CD14-positive monocyte (primary cell): ENCODE data around the gene HMGN2. TPM values are rescaled to one million over a fixed set of nuclear protein-coding genes. Genes with fewer than 3 reads are reported as not detected.
A peak's percentile ranks its signal among the peaks of the same experiment; 100 is the strongest.

ENCODE experiments used
- DNase-seq, 3 donors: peaks; one replicate each; pipeline ENCODE4 v3.0.0-alpha.2; 2011 to 2022
- H2AFZ ChIP-seq: 2 replicates; pipeline ENCODE4 v1.6.0; 2012; ENCODE audit warnings: mild to moderate bottlenecking, low read depth, low read length, inconsistent platforms; ENCODE audit not compliant: insufficient read depth, poor library complexity, severe bottlenecking
- H3K27ac ChIP-seq, 2 donors: 1 replicate in 1 of 2; 2 replicates in 1 of 2; pipeline ENCODE4 v1.5.1; 2012 to 2013; ENCODE audit warnings: low read length in 2 of 2, control low read depth in 1 of 2, inconsistent platforms in 1 of 2, low read depth in 1 of 2, mild to moderate bottlenecking in 1 of 2
- H3K27me3 ChIP-seq, 2 donors: one replicate each; pipeline versions ENCODE4 v1.6.0 to v1.6.1; 2011 to 2013; ENCODE audit warnings: low read length in 2 of 2; ENCODE audit not compliant: control insufficient read depth in 2 of 2, insufficient read depth in 2 of 2
- H3K36me3 ChIP-seq, 2 donors: replicated peaks in 1 of 2; 1 replicate in 1 of 2; 2 replicates in 1 of 2; pipeline versions ENCODE4 v1.5.1 to v1.6.1; 2012 to 2013; ENCODE audit warnings: low read length in 2 of 2, control low read depth in 1 of 2, inconsistent platforms in 1 of 2, mild to moderate bottlenecking in 1 of 2; ENCODE audit not compliant: insufficient read depth in 2 of 2, control insufficient read depth in 1 of 2
- H3K4me1 ChIP-seq, 2 donors: 1 replicate in 1 of 2; 2 replicates in 1 of 2; pipeline versions ENCODE4 v1.5.1 to v1.6.1; 2012 to 2013; ENCODE audit warnings: low read length in 2 of 2, control low read depth in 1 of 2, inconsistent platforms in 1 of 2, mild to moderate bottlenecking in 1 of 2, moderate library complexity in 1 of 2; ENCODE audit not compliant: insufficient read depth in 2 of 2, control insufficient read depth in 1 of 2
- H3K4me2 ChIP-seq: replicated peaks from 2 replicates; pipeline ENCODE3; 2012; ENCODE audit warnings: low read length, moderate library complexity, mild to moderate bottlenecking; ENCODE audit not compliant: poor library complexity, severe bottlenecking; ENCODE audit errors: extremely low read depth
- H3K4me3 ChIP-seq, 3 experiments: fragments of 200-600 bp in 1 of 3; sonication (generic) in 1 of 3; replicated peaks in 1 of 3; 1 replicate in 2 of 3; 2 replicates in 1 of 3; pipeline ENCODE4 v1.5.1; 2011 to 2013; ENCODE audit warnings: low read length in 3 of 3, mild to moderate bottlenecking in 3 of 3, control low read depth in 2 of 3, low read depth in 2 of 3, inconsistent platforms in 1 of 3, moderate library complexity in 1 of 3
- H3K79me2 ChIP-seq: 2 replicates; pipeline ENCODE4 v1.6.0; 2012; ENCODE audit warnings: mild to moderate bottlenecking, control low read depth, inconsistent platforms, low read length, moderate library complexity; ENCODE audit not compliant: insufficient read depth
- H3K9ac ChIP-seq: 2 replicates; pipeline ENCODE4 v1.6.0; 2017; ENCODE audit warnings: low read length, mild to moderate bottlenecking; ENCODE audit not compliant: insufficient read depth, poor library complexity, severe bottlenecking
- H3K9me3 ChIP-seq, 2 donors: replicated peaks in 1 of 2; 1 replicate in 1 of 2; 2 replicates in 1 of 2; pipeline versions ENCODE4 v1.5.1 to v1.6.1; 2012 to 2013; ENCODE audit warnings: low read length in 2 of 2, control low read depth in 1 of 2; ENCODE audit not compliant: control insufficient read depth in 1 of 2, insufficient read depth in 1 of 2
- H4K20me1 ChIP-seq: 2 replicates; pipeline ENCODE4 v1.6.0; 2012; ENCODE audit warnings: mild to moderate bottlenecking, low read length, control low read depth, moderate library complexity; ENCODE audit not compliant: insufficient read depth
- H3K27ac Mint-ChIP-seq, 7 donors: one replicate each; pipeline ENCODE4 v1.8.0; 2020; ENCODE audit warnings: mild to moderate bottlenecking in 7 of 7, mixed read lengths in 7 of 7, moderate library complexity in 6 of 7, inconsistent platforms in 2 of 7
- H3K27me3 Mint-ChIP-seq, 3 donors: one replicate each; pipeline ENCODE4 v1.8.0; 2021 to 2022; ENCODE audit warnings: low read depth in 3 of 3, mild to moderate bottlenecking in 3 of 3, mixed read lengths in 3 of 3, moderate library complexity in 3 of 3, inconsistent platforms in 1 of 3
- H3K36me3 Mint-ChIP-seq, 2 donors: one replicate each; pipeline ENCODE4 v1.8.0; 2020; ENCODE audit warnings: mixed read lengths in 2 of 2, inconsistent platforms in 1 of 2, mild to moderate bottlenecking in 1 of 2
- H3K4me1 Mint-ChIP-seq: one replicate; pipeline ENCODE4 v1.8.0; 2020; ENCODE audit warnings: mild to moderate bottlenecking, mixed read lengths
- H3K4me3 Mint-ChIP-seq, 2 donors: one replicate each; pipeline ENCODE4 v1.8.0; 2020; ENCODE audit warnings: mild to moderate bottlenecking in 2 of 2, mixed read lengths in 2 of 2, moderate library complexity in 1 of 2
- H3K9me3 Mint-ChIP-seq, 7 donors: one replicate each; pipeline ENCODE4 v1.8.0; 2020 to 2022; ENCODE audit warnings: mixed read lengths in 7 of 7, mild to moderate bottlenecking in 6 of 7, moderate library complexity in 6 of 7, inconsistent platforms in 2 of 7
- CTCF ChIP-seq: fragments of 200-600 bp; IDR thresholded peaks from one replicate; pipeline ENCODE4 v1.8.0; 2022; ENCODE audit warnings: antibody characterized with exemption, mild to moderate bottlenecking
- WGBS: methylation state at CpG from one replicate; pipeline ENCODE4 v1.1.5; 2013; ENCODE audit warnings: missing lambda C conversion rate; ENCODE audit not compliant: insufficient coverage; 5-methylcytosine and 5-hydroxymethylcytosine counted together
- intact Hi-C, 2 donors: fragments of 100-400 bp; cut with micrococcal nuclease; formaldehyde crosslinking; loops; one replicate each; pipeline versions ENCODE4 v1.15.0 to v1.15.1; 2023
- polyA plus RNA-seq, 3 donors: library from polyadenylated mRNA; depleted of rRNA in 1 of 3; unstranded in 2 of 3; stranded (reverse) in 1 of 3; fragments of 300-500 nt in 2 of 3; fragments of >200 nt in 1 of 3; fragmentation: Illumina TruSeq in 2 of 3; gene quantifications; 1 replicate in 2 of 3; 2 replicates in 1 of 3; pipeline ENCODE4 v1.2.3, GENCODE V29; 2012 to 2021

The HMGN2 gene
- polyA plus RNA-seq, 3 donors: 400 to 575 (median 555) TPM

- peaks cover 23% of the 10 kb centered on the region for H3K4me1 Mint-ChIP-seq
- TF ChIP-seq CTCF: no peak
- peak overlapping the region in 5 of 7 donors; percentile 21 to 54 (median 51) for H3K27ac Mint-ChIP-seq
- Histone ChIP-seq H3K4me2 (no peak overlapping the region), H3K4me3 (no peak overlapping the region), H3K27ac (peak overlapping the region in 1 of 2 donors; percentile 23), H3K9ac (no peak overlapping the region), H3K9me3 (no peaks in the 10 kb centered on the region), H3K4me1 (peaks cover 26 to 30% of the 10 kb centered on the region in 2 donors), H2AFZ (no peak overlapping the region), H3K36me3 (peaks cover 24 to 41% of the 10 kb centered on the region in 2 donors), H3K27me3 (peaks cover 0 to 4% of the 10 kb centered on the region in 2 donors), H4K20me1 (no peaks in the 10 kb centered on the region), H3K79me2 (peaks cover 20% of the 10 kb centered on the region)
- peaks cover 18 to 47% of the 10 kb centered on the region in 2 donors for H3K36me3 Mint-ChIP-seq
- no peaks in the 10 kb centered on the region for H3K9me3 Mint-ChIP-seq
- peak overlapping the region in 1 of 2 donors; percentile 35 for H3K4me3 Mint-ChIP-seq
- intact Hi-C loops: no loop called here
- DNase-seq: no peak
- peaks cover 4 to 11% (median 7%) of the 10 kb centered on the region in 3 donors for H3K27me3 Mint-ChIP-seq
Observed at GRCh38 chr1:26434161-26434752, 38.0 kb upstream of the HMGN2 start.

- Mint-ChIP-seq H3K4me3 (no peak overlapping the region), H3K36me3 (peaks cover 53 to 84% of the 10 kb centered on the region in 2 donors), H3K9me3 (peaks cover 0 to 2% (median 0%) of the 10 kb centered on the region in 7 donors), H3K27ac (peak overlapping the region in 1 of 7 donors; percentile 25), H3K4me1 (peaks cover 10% of the 10 kb centered on the region), H3K27me3 (peaks cover 0 to 1% (median 0%) of the 10 kb centered on the region in 3 donors)
- Histone ChIP-seq H3K79me2 (peaks cover 12% of the 10 kb centered on the region), H3K27ac (no peak overlapping the region), H3K9me3 (no peaks in the 10 kb centered on the region), H2AFZ (no peak overlapping the region), H4K20me1 (no peaks in the 10 kb centered on the region), H3K36me3 (peaks cover 57 to 79% of the 10 kb centered on the region in 2 donors), H3K4me3 (no peak overlapping the region), H3K27me3 (no peaks in the 10 kb centered on the region), H3K4me1 (peaks cover 12 to 13% of the 10 kb centered on the region in 2 donors), H3K4me2 (no peak overlapping the region), H3K9ac (no peak overlapping the region)
- DNase-seq: no peak
- intact Hi-C loops: no loop called here
- TF ChIP-seq CTCF: no peak
- WGBS: 96% methylated on average over 4 of the region's 6 CpGs
Observed at GRCh38 chr1:26438041-26438440, 34.2 kb upstream of the HMGN2 start.
